ENCODE results near the gene USP25. TPM values are rescaled to one million over a fixed set of nuclear protein-coding genes. Genes with fewer than 3 reads are reported as not detected.

Gene USP25
- total RNA-seq, 1 experiment from 2014 or later: 33.6 TPM

DNA sequence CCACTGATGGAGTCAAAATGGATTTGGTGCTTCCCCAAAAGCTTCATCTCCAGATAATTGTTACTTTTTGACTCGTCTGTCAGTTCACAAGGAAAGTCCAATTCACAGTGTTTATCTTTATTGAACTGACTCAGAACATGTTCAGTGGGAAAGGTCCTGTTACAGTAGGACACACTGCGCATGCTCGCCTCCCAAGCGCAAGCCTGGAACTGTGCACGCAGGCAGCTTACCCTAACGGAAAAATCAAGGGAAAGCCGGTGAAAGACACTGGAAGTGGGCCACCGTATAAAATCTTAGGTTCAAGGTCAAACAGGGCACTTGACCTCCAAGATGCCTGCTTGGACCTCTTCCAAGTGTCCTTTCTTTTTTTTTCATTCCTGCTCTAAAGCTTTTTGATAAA lies 174.6 kb downstream of the USP25 start:
- H3K4me1 ChIP-seq (ENCODE audit: control insufficient read depth in 1 of 2, insufficient read depth in 2 of 2, low read length in 2 of 2): no peaks in the 10 kb centered on the region
- H2AFZ ChIP-seq (ENCODE audit: low read depth, low read length, poor library complexity, severe bottlenecking): no peak overlapping the region
- no peak overlapping the region for H3K9ac ChIP-seq (ENCODE audit: low read length)
- H3K27me3 ChIP-seq (ENCODE audit: insufficient read depth, low read length): no peaks in the 10 kb centered on the region
- RAD21 ChIA-PET (ENCODE audit: low non-redundant PET in 1 of 2, low total read pairs in 2 of 2, uncharacterized antibody in 2 of 2, unreplicated experiment in 2 of 2): no interaction called here
- BruUV-seq (replicated peaks): no TSS peak
- CTCF ChIA-PET: no interaction called here
- no peak for TF ChIP-seq CTCF (IDR thresholded peaks at IDR 0.05 in 2 of 3, conservative IDR thresholded peaks at IDR 0.05 in 1 of 3; ENCODE audit: borderline replicate concordance in 1 of 3, insufficient read depth in 1 of 3, low read depth in 2 of 3, low read length in 2 of 3)
- no peak for TF ChIP-seq FOSL1 (IDR thresholded peaks at IDR 0.05; ENCODE audit: low read depth)
- TF ChIP-seq ZFX (IDR thresholded peaks at IDR 0.05): no peak
- no peak for TF ChIP-seq POLR2A (IDR thresholded peaks at IDR 0.05; ENCODE audit: borderline replicate concordance, extremely low read depth, insufficient read depth, insufficient read length)
- no peak for TF ChIP-seq SRF (IDR thresholded peaks at IDR 0.05; ENCODE audit: low read depth)
- no peak for TF ChIP-seq EZH2 (IDR thresholded peaks at IDR 0.05)
- TF ChIP-seq RAD21 (IDR thresholded peaks at IDR 0.05; ENCODE audit: low read depth): no peak
- TF ChIP-seq ATF3 (IDR thresholded peaks at IDR 0.05): no peak
- TF ChIP-seq MAX (IDR thresholded peaks at IDR 0.05): no peak
- no peak for TF ChIP-seq YY1 (IDR thresholded peaks at IDR 0.05; ENCODE audit: extremely low read depth, insufficient replicate concordance, low read depth, low read length)
- TF ChIP-seq ZNF274 (IDR thresholded peaks at IDR 0.05; ENCODE audit: low read depth, low read length): no peak
- no peak for TF ChIP-seq EGR1 (IDR thresholded peaks at IDR 0.05; ENCODE audit: low read depth)
- no peak for TF ChIP-seq SP1 (IDR thresholded peaks at IDR 0.05; ENCODE audit: low read depth)
- TF ChIP-seq, protein P1, sequence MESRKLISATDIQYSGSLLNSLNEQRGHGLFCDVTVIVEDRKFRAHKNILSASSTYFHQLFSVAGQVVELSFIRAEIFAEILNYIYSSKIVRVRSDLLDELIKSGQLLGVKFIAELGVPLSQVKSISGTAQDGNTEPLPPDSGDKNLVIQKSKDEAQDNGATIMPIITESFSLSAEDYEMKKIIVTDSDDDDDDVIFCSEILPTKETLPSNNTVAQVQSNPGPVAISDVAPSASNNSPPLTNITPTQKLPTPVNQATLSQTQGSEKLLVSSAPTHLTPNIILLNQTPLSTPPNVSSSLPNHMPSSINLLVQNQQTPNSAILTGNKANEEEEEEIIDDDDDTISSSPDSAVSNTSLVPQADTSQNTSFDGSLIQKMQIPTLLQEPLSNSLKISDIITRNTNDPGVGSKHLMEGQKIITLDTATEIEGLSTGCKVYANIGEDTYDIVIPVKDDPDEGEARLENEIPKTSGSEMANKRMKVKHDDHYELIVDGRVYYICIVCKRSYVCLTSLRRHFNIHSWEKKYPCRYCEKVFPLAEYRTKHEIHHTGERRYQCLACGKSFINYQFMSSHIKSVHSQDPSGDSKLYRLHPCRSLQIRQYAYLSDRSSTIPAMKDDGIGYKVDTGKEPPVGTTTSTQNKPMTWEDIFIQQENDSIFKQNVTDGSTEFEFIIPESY (IDR thresholded peaks at IDR 0.05; ENCODE audit: extremely low read depth, insufficient replicate concordance, low read length): no peak
- TF ChIP-seq SIN3A (IDR thresholded peaks at IDR 0.05; ENCODE audit: low read depth): no peak
- no peak for TF ChIP-seq CEBPB (IDR thresholded peaks at IDR 0.05; ENCODE audit: low read depth)
- TF ChIP-seq CBX3 (IDR thresholded peaks at IDR 0.05; ENCODE audit: low read depth): no peak
- TF ChIP-seq POLR2AphosphoS5 (IDR thresholded peaks at IDR 0.05; ENCODE audit: low read depth, low read length): no peak
- TF ChIP-seq EZH2phosphoT487 (IDR thresholded peaks at IDR 0.05; ENCODE audit: borderline replicate concordance): no peak
- TF ChIP-seq ELF1 (IDR thresholded peaks at IDR 0.05; ENCODE audit: borderline replicate concordance, low read depth): no peak
- POLR2A ChIA-PET: no interaction called here
- no peaks in the 10 kb centered on the region for H3K9me3 ChIP-seq (ENCODE audit: control insufficient read depth in 1 of 2, insufficient read depth in 1 of 2, low read depth in 1 of 2, low read length in 2 of 2)
- no peaks in the 10 kb centered on the region for H4K20me1 ChIP-seq (ENCODE audit: insufficient read depth)
- H3K79me2 ChIP-seq (ENCODE audit: insufficient read depth, low read length): no peaks in the 10 kb centered on the region
- no peak overlapping the region for H3K4me2 ChIP-seq (ENCODE audit: low read length)
- no peak overlapping the region for H3K4me3 ChIP-seq (replicated peaks in 1 of 2; ENCODE audit: low read depth in 1 of 2, low read length in 2 of 2)
- ATAC-seq (no peak), DNase-seq (ENCODE audit: low read depth, low spot score) (no peak)
- no peaks in the 10 kb centered on the region for H3K36me3 ChIP-seq (ENCODE audit: control insufficient read depth in 1 of 2, insufficient read depth in 2 of 2, low read length in 2 of 2)
- no peak overlapping the region for H3K27ac ChIP-seq (ENCODE audit: low read depth, low read length)
- intact Hi-C loops (cut with micrococcal nuclease): no loop called here
- no peaks in the 10 kb centered on the region for H3K9me2 ChIP-seq (ENCODE audit: insufficient read depth)
